Right lobe of liver (tissue), 6 donors: ENCODE results near the gene CLEC16A. TPM values are rescaled to one million over a fixed set of nuclear protein-coding genes. Genes with fewer than 3 reads are reported as not detected.

ENCODE experiments used
- ATAC-seq, 4 donors: fragments of 200-7000 bp; cut with Tn5 transposase; one replicate each; pipeline ENCODE4 v1.9.1; 2020; ENCODE audit warnings: mild to moderate bottlenecking in 4 of 4, moderate library complexity in 4 of 4
- DNase-seq, 3 donors: peaks; one replicate each; pipeline ENCODE4 v3.0.0-alpha.2; 2020
- H3K27ac ChIP-seq, 3 donors: fragments of 200-600 bp; one replicate each; pipeline ENCODE4 v1.8.0; 2022
- H3K27me3 ChIP-seq, 2 donors: fragments of 200-600 bp; one replicate each; pipeline ENCODE4 v1.8.0; 2022
- H3K36me3 ChIP-seq, 4 donors: fragments of 200-600 bp; sonication (generic) in 1 of 4; one replicate each; pipeline versions ENCODE4 v1.5.1 to v1.8.0; 2017 to 2022; ENCODE audit warnings: control low read depth in 1 of 4
- H3K4me1 ChIP-seq, 4 donors: fragments of 200-600 bp; sonication (generic) in 1 of 4; one replicate each; pipeline versions ENCODE4 v1.5.1 to v1.8.0; 2017 to 2022; ENCODE audit warnings: control low read depth in 1 of 4
- H3K4me3 ChIP-seq, 3 donors: fragments of 200-600 bp; one replicate each; pipeline ENCODE4 v1.8.0; 2022
- H3K9me3 ChIP-seq, 4 donors: fragments of 200-600 bp; sonication (generic) in 1 of 4; one replicate each; pipeline versions ENCODE4 v1.5.1 to v1.8.0; 2017 to 2022; ENCODE audit warnings: control low read depth in 1 of 4
- POLR2A ChIP-seq: fragments of 450-650 bp; IDR thresholded peaks from one replicate; pipeline ENCODE4 v1.6.1; 2017; ENCODE audit warnings: antibody characterized with exemption, mild to moderate bottlenecking
- WGBS: methylation state at CpG from one replicate; pipeline ENCODE4 v1.1.6; 2018; ENCODE audit warnings: low coverage, low lambda C conversion rate; ENCODE audit not compliant: insufficient coverage; ENCODE audit errors: missing lambda C conversion rate; 5-methylcytosine and 5-hydroxymethylcytosine counted together
- intact Hi-C, 2 donors: fragments of 100-400 bp; cut with DNase I; formaldehyde crosslinking; loops; one replicate each; pipeline versions ENCODE4 v1.11.2 to v1.14.1; 2022
- total RNA-seq, 6 experiments: library from RNA; depleted of rRNA in 2 of 6; stranded (reverse); fragments of >200 nt in 2 of 6; fragmentation: NEBNext Ultra II Directional in 3 of 6; extraction: Animal tissue kit (Norgen Biotek cat#: 25700) in 3 of 6; gene quantifications; one replicate each; pipeline versions ENCODE4 v1.1.0 to v1.2.4, GENCODE V29; 2016 to 2023
- TF ChIP-seq, protein P1 (sequence below), 4 donors: fragments of 200-600 bp in 3 of 4; fragments of 450-650 bp in 1 of 4; IDR thresholded peaks; one replicate each; pipeline versions ENCODE4 v1.5.1 to v1.8.0; 2016 to 2022; ENCODE audit warnings: antibody characterized with exemption in 4 of 4, mild to moderate bottlenecking in 2 of 4
- donor health status: DM: no; HTN: yes; CAD: no.
- donor health status: DM: no; HTN: no; CAD: no.
- donor health status: DM: no; HTN: no; CAD: no.
- donor health status: DM: no; HTN: yes; CAD: no.
- donor health status: DM: no; HTN: yes; CAD: no.

The CLEC16A gene
- total RNA-seq, 6 experiments from 2014 or later: 15.2 to 25.9 (median 19.8) TPM

DNA sequence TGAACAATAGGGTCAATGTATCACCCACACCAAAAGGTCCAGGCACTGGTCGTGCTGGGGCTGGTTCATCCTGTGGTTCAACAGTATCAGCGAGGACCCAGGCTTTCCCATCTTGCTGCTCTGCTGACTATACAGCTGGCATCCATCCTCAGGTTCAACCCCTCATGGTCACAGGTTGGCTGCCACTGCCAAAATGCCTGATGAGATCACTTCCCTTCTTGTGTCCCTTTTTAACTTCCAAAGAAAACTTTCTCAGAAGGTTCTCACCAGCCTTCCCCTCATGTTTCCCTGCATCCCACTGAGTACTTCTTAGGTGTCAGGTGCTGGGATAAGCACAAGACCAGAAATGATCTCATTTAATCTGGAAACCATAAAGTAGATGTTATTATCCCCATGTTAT is 25.7 kb downstream of the CLEC16A start:
- Histone ChIP-seq H3K27me3 (no peaks in the 10 kb centered on the region), H3K36me3 (peaks cover 0 to 13% (median 4%) of the 10 kb centered on the region in 4 donors), H3K4me3 (no peak overlapping the region), H3K4me1 (peaks cover 0 to 8% (median 0%) of the 10 kb centered on the region in 4 donors), H3K27ac (no peak overlapping the region), H3K9me3 (no peaks in the 10 kb centered on the region)
- WGBS: 81% methylated on average over 2 of the region's 2 CpGs
- DNase-seq (no peak), ATAC-seq (peak in 1 of 4 donors; percentile 13)
- intact Hi-C loops: loop anchor here (5.0 to 10.0 kb wide), 2 partner anchors 287 to 385 kb away; partner anchors contain the start of gene SOCS1 (in 2 of the 2)
- TF ChIP-seq, protein P1, sequence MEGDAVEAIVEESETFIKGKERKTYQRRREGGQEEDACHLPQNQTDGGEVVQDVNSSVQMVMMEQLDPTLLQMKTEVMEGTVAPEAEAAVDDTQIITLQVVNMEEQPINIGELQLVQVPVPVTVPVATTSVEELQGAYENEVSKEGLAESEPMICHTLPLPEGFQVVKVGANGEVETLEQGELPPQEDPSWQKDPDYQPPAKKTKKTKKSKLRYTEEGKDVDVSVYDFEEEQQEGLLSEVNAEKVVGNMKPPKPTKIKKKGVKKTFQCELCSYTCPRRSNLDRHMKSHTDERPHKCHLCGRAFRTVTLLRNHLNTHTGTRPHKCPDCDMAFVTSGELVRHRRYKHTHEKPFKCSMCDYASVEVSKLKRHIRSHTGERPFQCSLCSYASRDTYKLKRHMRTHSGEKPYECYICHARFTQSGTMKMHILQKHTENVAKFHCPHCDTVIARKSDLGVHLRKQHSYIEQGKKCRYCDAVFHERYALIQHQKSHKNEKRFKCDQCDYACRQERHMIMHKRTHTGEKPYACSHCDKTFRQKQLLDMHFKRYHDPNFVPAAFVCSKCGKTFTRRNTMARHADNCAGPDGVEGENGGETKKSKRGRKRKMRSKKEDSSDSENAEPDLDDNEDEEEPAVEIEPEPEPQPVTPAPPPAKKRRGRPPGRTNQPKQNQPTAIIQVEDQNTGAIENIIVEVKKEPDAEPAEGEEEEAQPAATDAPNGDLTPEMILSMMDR (IDR thresholded peaks at IDR 0.05): no peak
- no peak for TF ChIP-seq POLR2A

DNA sequence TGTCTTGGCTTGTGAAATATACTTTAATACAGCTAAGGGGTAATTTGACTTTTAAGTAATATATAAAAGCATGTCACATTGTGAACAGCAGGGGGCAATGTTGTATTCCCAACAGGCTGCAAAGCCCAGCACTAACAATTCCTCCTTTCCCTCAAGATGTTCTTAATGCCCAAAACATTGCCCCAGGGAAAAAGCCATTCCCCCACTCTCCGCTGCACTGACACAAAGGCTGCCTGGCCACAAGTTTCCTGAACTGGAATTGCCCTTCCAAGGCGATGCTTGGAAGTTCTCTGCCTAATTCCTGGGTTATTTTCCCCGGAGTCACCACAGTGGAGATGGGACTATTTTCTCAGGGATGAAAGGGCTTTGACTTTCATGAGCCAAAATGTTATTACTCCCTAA is 27.2 kb downstream of the CLEC16A start:
- peak; percentile 77 to 92 (median 86) for ATAC-seq
- H3K36me3 ChIP-seq: peaks cover 0 to 13% (median 4%) of the 10 kb centered on the region in 4 donors
- intact Hi-C loops: loop anchor here (5.0 to 10.0 kb wide), 2 partner anchors 286 to 383 kb away; partner anchors contain the start of gene SOCS1 (in 2 of the 2)
- 37% methylated on average over 2 of the region's 3 CpGs for WGBS
- no peak for TF ChIP-seq POLR2A
- TF ChIP-seq, protein P1 (IDR thresholded peaks at IDR 0.05): peak; percentile 78 to 83 (median 82)
- no peak overlapping the region for H3K27ac ChIP-seq
- DNase-seq: no peak
- no peaks in the 10 kb centered on the region for H3K4me1 ChIP-seq
- no peak overlapping the region for H3K4me3 ChIP-seq
- no peaks in the 10 kb centered on the region for H3K9me3 ChIP-seq
- no peaks in the 10 kb centered on the region for H3K27me3 ChIP-seq

DNA sequence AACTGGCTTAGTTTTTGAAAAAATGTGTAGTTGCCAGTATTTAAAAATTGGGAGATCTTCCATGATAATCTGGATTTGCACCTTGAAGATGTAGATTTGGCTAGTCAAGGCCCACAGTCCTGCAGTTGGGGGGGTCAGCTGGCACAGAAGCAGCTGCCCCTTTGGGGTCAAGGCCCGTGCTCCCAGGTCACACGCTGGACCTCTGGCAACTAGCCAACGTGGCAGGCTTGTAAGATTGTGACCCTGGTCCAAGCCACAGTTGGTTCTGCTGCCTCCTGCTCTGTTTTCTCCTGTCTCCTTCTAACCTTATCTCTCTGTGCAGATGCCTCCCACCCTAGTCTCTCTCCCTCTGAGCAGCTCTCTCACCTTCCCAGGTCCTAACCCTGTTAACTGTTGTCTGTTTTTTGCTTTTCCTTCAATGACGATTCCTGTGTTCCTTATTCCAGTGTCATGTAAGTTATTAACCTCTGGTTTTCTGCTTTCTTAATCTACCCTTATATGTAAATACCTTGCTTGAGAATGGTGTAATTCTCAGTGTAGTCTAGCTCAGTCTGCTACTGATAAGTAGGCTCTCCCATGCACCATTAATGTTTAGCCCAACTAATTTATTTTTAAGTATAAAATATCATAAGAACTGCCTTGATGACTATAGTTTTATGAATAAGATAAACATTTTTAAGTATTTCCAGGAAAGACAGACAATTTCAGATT is 27.9 kb downstream of the CLEC16A start:
- no peak for TF ChIP-seq POLR2A
- TF ChIP-seq, protein P1 (IDR thresholded peaks at IDR 0.05): no peak
- intact Hi-C loops: loop anchor here (5.0 to 10.0 kb wide), 2 partner anchors 285 to 383 kb away; partner anchors contain the start of gene SOCS1 (in 2 of the 2)
- ATAC-seq (peak in 2 of 4 donors; percentile 21 to 22), DNase-seq (peak in 1 of 3 donors; percentile 50)
- H3K4me3 ChIP-seq: no peak overlapping the region
- H3K4me1 ChIP-seq: no peaks in the 10 kb centered on the region
- H3K36me3 ChIP-seq: peaks cover 0 to 13% (median 4%) of the 10 kb centered on the region in 4 donors
- H3K9me3 ChIP-seq: no peaks in the 10 kb centered on the region
- H3K27ac ChIP-seq: no peak overlapping the region
- 33% methylated on average over 1 of the region's 4 CpGs for WGBS
- H3K27me3 ChIP-seq: no peaks in the 10 kb centered on the region

GRCh38 chr16:10972819-10973464 is 28.6 kb downstream of the CLEC16A start:
- intact Hi-C loops: loop anchor here (5.0 to 10.0 kb wide), 2 partner anchors 284 to 382 kb away; partner anchors contain the start of gene SOCS1 (in 2 of the 2)
- no peak for TF ChIP-seq POLR2A
- TF ChIP-seq, protein P1 (IDR thresholded peaks at IDR 0.05): no peak
- peaks cover 0 to 13% (median 4%) of the 10 kb centered on the region in 4 donors for H3K36me3 ChIP-seq
- no peak overlapping the region for H3K4me3 ChIP-seq
- WGBS: 79% methylated on average over 12 of the region's 12 CpGs
- ATAC-seq (no peak), DNase-seq (no peak)
- H3K27me3 ChIP-seq: no peaks in the 10 kb centered on the region
- H3K9me3 ChIP-seq: no peaks in the 10 kb centered on the region
- H3K27ac ChIP-seq: no peak overlapping the region
- no peaks in the 10 kb centered on the region for H3K4me1 ChIP-seq
